HepG2 (cell line): ENCODE results near the gene KCNMA1. TPM values are rescaled to one million over a fixed set of nuclear protein-coding genes. Genes with fewer than 3 reads are reported as not detected.

Source experiments
- ATAC-seq: fragments of 200-7000 bp; cut with Tn5 transposase; 3 replicates; pipeline ENCODE4 v1.9.1; 2020; ENCODE audit warnings: mild to moderate bottlenecking, moderate library complexity
- BruUV-seq: library from RNA; stranded (reverse); fragments of 400-500 nt; replicated peaks from 2 replicates; lab custom pipeline; 2021; lab: Mats Ljungman, UMichigan
- CTCF ChIA-PET: fragments of 300-600 bp; formaldehyde crosslinking; extraction: SDS; loops from one replicate; lab custom pipeline; 2021; ENCODE audit warnings: low total read pairs, inconsistent platforms, low intra/inter-chr PET ratio; lab: Yijun Ruan, JAX
- POLR2A ChIA-PET: fragments of 350-600 bp; sonication (Branson Sonifier 250); formaldehyde crosslinking; loops from one replicate; lab custom pipeline; 2020; ENCODE audit warnings: antibody characterized with exemption, inconsistent platforms; lab: Yijun Ruan, JAX
- DNase-seq: peaks from one replicate; pipeline ENCODE4 v3.0.0-alpha.2; 2015; ENCODE audit warnings: low spot score
- FAIRE-seq: peaks from 3 replicates; lab custom pipeline; 2011; peaks lifted over from hg19 to GRCh38; lab: Jason Lieb, UNC
- H2AFZ ChIP-seq: one replicate; pipeline ENCODE4 v1.6.1; 2011; ENCODE audit warnings: low read length, inconsistent platforms
- H3K27ac ChIP-seq: fragments of 300-600 bp; 3 replicates; pipeline ENCODE4 v1.8.0; 2011; ENCODE audit warnings: mixed run types, mild to moderate bottlenecking, mixed read lengths, low read length, inconsistent platforms; ENCODE audit not compliant: insufficient read depth; ENCODE audit errors: extremely low read length
- H3K27me3 ChIP-seq, 2 experiments: fragments of 200-600 bp in 1 of 2; 2 replicates in 1 of 2; 3 replicates in 1 of 2; pipeline versions ENCODE4 v1.6.0 to v1.8.0; 2011; ENCODE audit warnings: low read length in 2 of 2, mild to moderate bottlenecking in 2 of 2, moderate library complexity in 2 of 2, inconsistent platforms in 1 of 2; ENCODE audit not compliant: insufficient read depth in 2 of 2, control insufficient read depth in 1 of 2
- H3K36me3 ChIP-seq, 2 experiments: fragments of 200-600 bp in 1 of 2; replicated peaks in 1 of 2; 2 replicates in 1 of 2; 3 replicates in 1 of 2; pipeline versions ENCODE4 v1.5.1 to v1.8.0; 2011; ENCODE audit warnings: low read length in 2 of 2, inconsistent platforms in 1 of 2; ENCODE audit not compliant: insufficient read depth in 2 of 2, control insufficient read depth in 1 of 2
- H3K4me1 ChIP-seq: 2 replicates; pipeline ENCODE4 v1.5.1; 2012; ENCODE audit warnings: low read length, inconsistent platforms; ENCODE audit not compliant: insufficient read depth
- H3K4me2 ChIP-seq: 2 replicates; pipeline ENCODE4 v1.6.0; 2011; ENCODE audit warnings: low read depth, low read length, inconsistent platforms
- H3K4me3 ChIP-seq, 3 experiments: fragments of 200-600 bp in 1 of 3; sonication (generic), shearing (Covaris generic) in 1 of 3; replicated peaks in 1 of 3; 2 replicates each; pipeline ENCODE4 v1.5.1; 2011 to 2016; ENCODE audit warnings: low read length in 3 of 3, inconsistent platforms in 2 of 3, low read depth in 2 of 3, mild to moderate bottlenecking in 2 of 3, control low read depth in 1 of 3, mixed read lengths in 1 of 3; ENCODE audit not compliant: insufficient read depth in 1 of 3
- H3K79me2 ChIP-seq: one replicate; pipeline ENCODE4 v1.6.1; 2011; ENCODE audit warnings: low read length, inconsistent platforms; ENCODE audit not compliant: insufficient read depth
- H3K9ac ChIP-seq: 2 replicates; pipeline ENCODE4 v1.6.0; 2011; ENCODE audit warnings: mild to moderate bottlenecking, low read depth, low read length, inconsistent platforms; ENCODE audit not compliant: insufficient read depth
- H3K9me3 ChIP-seq: 2 replicates; pipeline ENCODE4 v1.5.1; 2012; ENCODE audit warnings: mild to moderate bottlenecking, low read length
- H4K20me1 ChIP-seq: 2 replicates; pipeline ENCODE4 v1.6.0; 2011; ENCODE audit warnings: inconsistent platforms, mild to moderate bottlenecking, low read length, moderate library complexity; ENCODE audit not compliant: insufficient read depth
- HMGA1 ChIP-seq: sonication (generic); formaldehyde crosslinking; conservative IDR thresholded peaks from 2 replicates; pipeline ENCODE4 v1.4.0; 2020; ENCODE audit warnings: missing genetic modification reagents
- MED8 ChIP-seq: sonication (generic); formaldehyde crosslinking; IDR thresholded peaks from 2 replicates; pipeline ENCODE4 v1.8.1; 2023; ENCODE audit warnings: mild to moderate bottlenecking, missing genetic modification reagents; ENCODE audit not compliant: insufficient replicate concordance
- SIX4 ChIP-seq: sonication (generic); formaldehyde crosslinking; IDR thresholded peaks from 2 replicates; pipeline ENCODE4 v1.4.0; 2020; ENCODE audit warnings: missing genetic modification reagents
- THRA ChIP-seq: sonication (generic); formaldehyde crosslinking; IDR thresholded peaks from 2 replicates; pipeline ENCODE4 v1.4.0; 2020; ENCODE audit warnings: missing genetic modification reagents, borderline replicate concordance
- ZBTB14 ChIP-seq: sonication (generic); formaldehyde crosslinking; IDR thresholded peaks from 2 replicates; pipeline ENCODE4 v1.4.0; 2020; ENCODE audit warnings: missing genetic modification reagents
- ZFP36L2 ChIP-seq: sonication (generic); formaldehyde crosslinking; IDR thresholded peaks from 2 replicates; pipeline ENCODE4 v1.4.0; 2020; ENCODE audit warnings: missing genetic modification reagents
- ZNF3 ChIP-seq: IDR thresholded peaks from 2 replicates; pipeline ENCODE4 v1.7.0; 2017; ENCODE audit warnings: inconsistent platforms
- ZNF468 ChIP-seq: sonication (generic); formaldehyde crosslinking; IDR thresholded peaks from 2 replicates; pipeline ENCODE4 v1.8.0; 2022; ENCODE audit warnings: mild to moderate bottlenecking, moderate library complexity, missing genetic modification reagents
- ZSCAN12 ChIP-seq: sonication (generic); formaldehyde crosslinking; IDR thresholded peaks from 2 replicates; pipeline ENCODE4 v1.9.0; 2021; ENCODE audit warnings: mild to moderate bottlenecking, missing genetic modification reagents
- WGBS: methylation state at CpG from one replicate; pipeline ENCODE4 v1.1.6; 2017; ENCODE audit warnings: low lambda C conversion rate; 5-methylcytosine and 5-hydroxymethylcytosine counted together
- in situ Hi-C: cut with HindIII; loops from 2 replicates; pipeline ENCODE4 v1.10.0; 2017; ENCODE audit warnings: low pct_unique_long_range_greater_than_20kb; ENCODE audit not compliant: extremely low pct_ligation_motif_present
- intact Hi-C: fragments of 100-400 bp; cut with micrococcal nuclease; formaldehyde crosslinking; loops from one replicate; pipeline ENCODE4 v1.10.0; 2022; ENCODE audit not compliant: unreplicated experiment
- polyA plus RNA-seq, 8 experiments: library from polyadenylated mRNA; depleted of rRNA in 3 of 8; stranded (reverse) in 7 of 8; unstranded in 1 of 8; fragments of >200 nt; fragmentation: Illumina TruSeq in 4 of 8; extraction: Trizol in 4 of 8; gene quantifications; 2 replicates each; pipeline versions ENCODE4 v1.2.1 to v1.2.3, GENCODE V29; 2011 to 2016; ENCODE audit warnings: low read depth in 4 of 8, missing spikeins in 1 of 8, mixed read lengths in 1 of 8; ENCODE audit not compliant: insufficient read depth in 1 of 8
- total RNA-seq, 5 experiments: library from RNA; depleted of rRNA; stranded (reverse); fragments of >200 nt; fragmentation: Illumina TruSeq; extraction: Trizol; gene quantifications; 2 replicates each; pipeline ENCODE4 v1.2.3, GENCODE V29; 2016; ENCODE audit warnings: low read depth in 1 of 5

KCNMA1 gene
- total and polyA plus RNA-seq, 2 of the 13 experiments (the other 11 are each of a cell fraction or from before 2014, with no cell fraction given): 0.02 TPM; not detected in 1

DNA sequence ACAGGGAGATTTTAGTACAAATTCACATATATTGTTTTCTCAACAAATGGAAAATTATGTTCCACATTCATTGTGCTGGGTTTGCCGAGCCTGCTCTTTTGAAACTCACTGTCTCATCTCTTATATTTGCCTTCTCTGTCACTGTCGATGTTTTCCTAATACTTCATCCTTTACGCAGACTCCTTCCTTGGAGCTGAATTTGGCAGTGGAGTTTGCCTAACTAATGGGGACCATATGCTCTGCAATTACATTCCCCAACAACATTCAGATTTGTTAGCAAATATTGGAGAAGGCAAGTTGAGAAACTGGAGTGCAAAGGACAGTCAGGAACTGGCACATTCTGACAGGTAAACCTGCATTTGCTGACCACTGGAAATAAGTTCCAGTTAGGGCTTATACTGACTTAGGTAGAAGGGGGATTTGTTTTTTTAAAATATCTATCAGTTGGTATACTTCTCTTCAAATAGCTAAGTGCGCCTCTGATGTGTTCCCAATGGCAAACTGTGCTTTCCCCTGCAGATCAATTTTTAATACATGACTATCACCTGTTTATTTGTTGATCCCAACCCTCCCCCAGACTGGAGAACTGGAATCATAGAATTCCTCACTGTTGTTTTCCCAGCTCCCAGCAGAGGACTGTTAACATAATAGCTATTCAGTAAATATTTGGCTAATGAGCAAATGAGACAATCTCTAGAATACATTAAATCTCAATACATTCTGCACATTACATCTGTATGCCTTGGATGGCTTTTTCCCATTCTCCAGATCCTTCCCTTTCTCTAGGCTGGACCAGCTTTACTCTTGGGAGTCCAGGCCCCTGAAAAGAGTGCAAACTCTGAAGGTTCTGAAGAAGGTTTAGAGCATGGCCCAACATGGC, 769.3 kb downstream of the KCNMA1 start:
- BruUV-seq: no TSS peak
- no peak for TF ChIP-seq ZFP36L2 (CRISPR knock-in tag)
- no peak for TF ChIP-seq THRA (CRISPR knock-in tag)
- no peak for TF ChIP-seq ZSCAN12 (CRISPR knock-in tag)
- TF ChIP-seq ZNF468 (CRISPR knock-in tag): no peak
- TF ChIP-seq SIX4: no peak
- no peak for TF ChIP-seq HMGA1
- TF ChIP-seq MED8 (CRISPR knock-in tag): no peak
- no peak for TF ChIP-seq ZBTB14 (CRISPR knock-in tag)
- TF ChIP-seq ZNF3 (CRISPR knock-in tag): no peak
- no peak overlapping the region for H3K4me3 ChIP-seq
- 0% methylated on average over 4 of the region's 4 CpGs for WGBS
- H3K27ac ChIP-seq: no peak overlapping the region
- no peak for ATAC-seq
- intact Hi-C loops: no loop called here
- H3K36me3 ChIP-seq: no peaks in the 10 kb centered on the region
- no peaks in the 10 kb centered on the region for H3K79me2 ChIP-seq
- no peak for DNase-seq
- no peak overlapping the region for H2AFZ ChIP-seq
- H3K27me3 ChIP-seq: no peaks in the 10 kb centered on the region; a peak in 1 of 5 replicates
- no peak overlapping the region for H3K9ac ChIP-seq
- in situ Hi-C loops: no loop called here
- FAIRE-seq: no peak
- H4K20me1 ChIP-seq: no peaks in the 10 kb centered on the region
- no peaks in the 10 kb centered on the region for H3K4me1 ChIP-seq
- ChIA-PET POLR2A (no interaction called here), CTCF (no interaction called here)
- no peak overlapping the region for H3K4me2 ChIP-seq
- no peaks in the 10 kb centered on the region for H3K9me3 ChIP-seq
